OCI-LY7 (cell line): Measurements from ENCODE around the gene TUBB3.

Source experiments
- EZH2phosphoT487 ChIP-seq: fragments of 200-600 bp; sonication (generic); IDR thresholded peaks from 2 replicates; pipeline ENCODE4 v1.6.1; 2018; ENCODE audit warnings: low read depth, borderline replicate concordance, mild to moderate bottlenecking, mixed run types, antibody characterized with exemption, low read length, moderate library complexity, mixed read lengths
- TF ChIP-seq, protein P1 (sequence below): fragments of 200-600 bp; sonication (generic); conservative IDR thresholded peaks from 2 replicates; pipeline ENCODE4 v1.5.1; 2014; ENCODE audit warnings: mild to moderate bottlenecking, antibody characterized with exemption, low read length, moderate library complexity, mixed read lengths

DNA sequence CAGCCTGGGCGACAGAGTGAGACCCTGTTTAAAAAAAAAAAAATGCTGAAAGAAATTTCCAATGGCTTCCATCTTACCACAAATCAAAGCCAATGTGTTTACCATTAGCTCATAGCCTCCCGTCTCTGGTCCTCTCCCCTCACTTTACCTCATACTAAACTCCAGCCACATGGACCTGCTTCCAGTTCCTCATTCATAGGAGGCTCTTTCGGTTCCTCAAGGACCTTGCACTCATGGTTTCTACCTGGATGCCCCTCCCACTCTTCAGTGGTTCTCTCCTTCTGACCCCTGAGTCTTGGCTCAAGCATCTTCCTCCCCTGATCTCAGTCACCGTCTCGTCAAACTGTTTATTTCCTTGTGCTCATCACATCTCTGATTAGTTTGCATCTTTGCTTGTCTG, 21.6 kb downstream of the TUBB3 start:
- TF ChIP-seq, protein P1, sequence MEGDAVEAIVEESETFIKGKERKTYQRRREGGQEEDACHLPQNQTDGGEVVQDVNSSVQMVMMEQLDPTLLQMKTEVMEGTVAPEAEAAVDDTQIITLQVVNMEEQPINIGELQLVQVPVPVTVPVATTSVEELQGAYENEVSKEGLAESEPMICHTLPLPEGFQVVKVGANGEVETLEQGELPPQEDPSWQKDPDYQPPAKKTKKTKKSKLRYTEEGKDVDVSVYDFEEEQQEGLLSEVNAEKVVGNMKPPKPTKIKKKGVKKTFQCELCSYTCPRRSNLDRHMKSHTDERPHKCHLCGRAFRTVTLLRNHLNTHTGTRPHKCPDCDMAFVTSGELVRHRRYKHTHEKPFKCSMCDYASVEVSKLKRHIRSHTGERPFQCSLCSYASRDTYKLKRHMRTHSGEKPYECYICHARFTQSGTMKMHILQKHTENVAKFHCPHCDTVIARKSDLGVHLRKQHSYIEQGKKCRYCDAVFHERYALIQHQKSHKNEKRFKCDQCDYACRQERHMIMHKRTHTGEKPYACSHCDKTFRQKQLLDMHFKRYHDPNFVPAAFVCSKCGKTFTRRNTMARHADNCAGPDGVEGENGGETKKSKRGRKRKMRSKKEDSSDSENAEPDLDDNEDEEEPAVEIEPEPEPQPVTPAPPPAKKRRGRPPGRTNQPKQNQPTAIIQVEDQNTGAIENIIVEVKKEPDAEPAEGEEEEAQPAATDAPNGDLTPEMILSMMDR, result no peak
- TF ChIP-seq EZH2phosphoT487, result no peak
